ENCODE measurements around the gene FAM163A.
A peak's percentile ranks its signal among the peaks of the same experiment; 100 is the strongest.
"Not testable (repeated sequence)": the region's sequence is repeated elsewhere in the genome, so short reads cannot be mapped to it uniquely, and the experiment has no call there.

Gene FAM163A

GRCh38 chr1:179824265-179824664 lies 81.2 kb downstream of the FAM163A start:
- DNase-seq = no peak
- in situ Hi-C loops (cut with HindIII; ENCODE audit: low pct_ligation_motif_present, low pct_unique_long_range_greater_than_20kb, low sequenced_read_pairs) = no loop called here

DNA sequence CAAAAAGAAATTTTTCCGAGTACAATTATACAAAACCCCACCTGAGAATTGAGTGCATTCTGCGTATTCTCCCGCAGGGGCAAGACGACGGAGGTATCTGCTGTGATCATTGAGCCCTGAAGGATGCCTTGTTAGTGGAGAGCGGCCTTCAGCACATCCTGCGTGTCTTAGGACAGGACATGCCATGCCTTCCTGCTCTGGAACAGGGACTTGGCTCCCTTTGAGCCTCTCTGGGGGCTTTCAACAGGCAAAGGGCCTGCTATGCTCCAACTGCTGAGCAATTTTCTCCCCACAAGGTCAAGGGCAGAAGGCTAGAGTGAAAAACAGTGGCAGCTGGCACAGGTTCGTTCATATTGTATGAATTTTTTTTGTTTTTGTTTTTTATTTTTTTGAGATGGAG lies 82.1 kb downstream of the FAM163A start:
- in situ Hi-C loops (cut with HindIII; ENCODE audit: low pct_ligation_motif_present, low pct_unique_long_range_greater_than_20kb, low sequenced_read_pairs) = no loop called here
- no peak for DNase-seq

GRCh38 chr1:179825798-179826460 lies 82.8 kb downstream of the FAM163A start:
- in situ Hi-C loops (cut with HindIII; ENCODE audit: low pct_ligation_motif_present, low pct_unique_long_range_greater_than_20kb, low sequenced_read_pairs) = no loop called here
- DNase-seq = no peak

- in situ Hi-C loops (cut with HindIII; ENCODE audit: low pct_ligation_motif_present, low pct_unique_long_range_greater_than_20kb, low sequenced_read_pairs) = no loop called here
These were observed 83.7 kb downstream of the FAM163A start for GRCh38 chr1:179826626-179827280.

DNA sequence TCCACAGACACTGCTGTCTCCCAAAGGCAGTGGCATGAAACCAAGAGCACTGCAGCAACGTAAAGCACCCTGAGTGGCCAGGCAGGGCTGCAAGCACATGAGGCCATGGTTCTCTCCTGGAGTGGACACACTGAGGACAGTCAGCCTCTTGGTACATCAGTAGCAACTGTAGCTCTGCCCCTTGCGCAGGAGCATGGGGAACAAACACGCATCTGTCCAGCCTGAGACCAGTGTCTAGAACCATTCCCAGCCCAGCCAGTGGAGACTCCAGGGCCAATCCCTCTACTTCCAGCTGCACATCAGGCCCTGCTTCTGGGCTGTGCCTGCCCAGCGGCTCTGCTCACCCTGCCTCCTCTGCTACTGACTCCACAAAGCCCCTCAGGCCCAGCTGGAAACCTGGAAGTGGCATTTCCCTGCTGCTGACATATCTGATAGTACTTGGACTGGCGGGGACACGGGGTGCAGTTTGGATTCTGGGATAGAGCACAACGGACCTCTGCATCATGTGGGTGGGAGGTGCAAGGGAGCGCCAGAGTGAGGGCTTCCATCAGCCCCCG lies 85.5 kb downstream of the FAM163A start:
- DNase-seq = no peak
- in situ Hi-C loops (cut with HindIII; ENCODE audit: low pct_ligation_motif_present, low pct_unique_long_range_greater_than_20kb, low sequenced_read_pairs) = no loop called here

More at GRCh38 chr1:179826626-179827280, 83.7 kb downstream of the FAM163A start:
- DNase-seq = no peak

DNA sequence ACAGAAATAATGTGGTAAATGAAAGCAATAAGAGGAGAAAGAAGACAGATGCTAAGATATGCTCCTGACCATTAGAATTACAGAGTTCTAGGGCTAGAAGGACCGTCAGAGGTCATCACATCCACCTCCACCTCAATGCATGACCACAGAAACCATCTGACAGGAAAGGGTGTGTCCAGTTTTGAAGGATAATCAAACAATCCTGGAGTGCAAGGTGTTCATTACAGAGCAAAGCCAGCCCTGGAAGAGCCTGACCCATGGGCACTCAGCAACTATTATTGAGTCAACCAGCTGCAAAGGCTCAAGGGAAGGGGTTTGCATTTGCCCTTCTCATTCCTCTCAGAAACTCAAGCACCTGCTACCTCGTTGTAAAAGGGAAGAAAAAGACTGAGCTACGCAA lies 88.1 kb downstream of the FAM163A start:
- DNase-seq = no peak
- in situ Hi-C loops (cut with HindIII; ENCODE audit: low pct_ligation_motif_present, low pct_unique_long_range_greater_than_20kb, low sequenced_read_pairs) = no loop called here

DNA sequence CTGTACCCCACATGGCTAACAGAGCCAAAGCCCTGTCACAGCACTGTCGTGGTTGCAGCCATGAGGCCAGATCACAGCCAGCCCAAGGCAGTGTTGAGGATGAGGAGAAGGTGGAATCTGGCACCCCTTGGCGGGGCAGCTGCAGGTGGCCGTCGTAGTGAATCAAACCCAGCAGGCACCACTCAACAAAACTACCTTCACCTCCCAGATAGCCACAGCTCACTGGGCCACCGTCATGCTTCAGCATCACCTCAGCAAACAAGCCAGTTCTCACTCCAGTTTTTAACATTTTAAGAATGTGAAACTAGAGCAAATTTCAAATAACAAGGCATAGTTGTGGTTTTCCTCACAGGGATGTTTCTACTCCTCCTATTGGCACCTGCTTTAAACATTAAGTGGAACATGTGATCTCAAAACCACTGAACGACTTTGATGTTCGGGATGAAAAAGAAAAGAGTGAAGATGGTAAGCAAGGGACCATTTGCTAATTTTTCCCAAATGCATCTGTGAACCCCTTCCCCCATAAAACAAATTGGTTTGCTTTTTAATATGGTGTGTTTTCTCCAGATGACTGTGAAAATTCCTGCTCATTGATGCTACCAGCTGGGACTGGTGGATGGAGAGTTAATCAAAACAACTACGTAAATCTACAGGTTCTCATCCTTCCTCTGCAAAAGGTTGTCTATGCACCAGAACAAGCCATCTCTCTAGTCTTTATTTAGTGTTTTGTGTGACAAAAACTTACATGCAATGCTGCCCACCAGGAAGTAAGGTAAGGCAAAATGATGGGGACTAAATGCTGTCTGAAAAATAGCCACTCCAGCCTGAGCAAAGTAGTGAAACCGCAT lies 89.0 kb downstream of the FAM163A start:
- peak; percentile 83 for DNase-seq
- in situ Hi-C loops (cut with HindIII; ENCODE audit: low pct_ligation_motif_present, low pct_unique_long_range_greater_than_20kb, low sequenced_read_pairs) = no loop called here

DNA sequence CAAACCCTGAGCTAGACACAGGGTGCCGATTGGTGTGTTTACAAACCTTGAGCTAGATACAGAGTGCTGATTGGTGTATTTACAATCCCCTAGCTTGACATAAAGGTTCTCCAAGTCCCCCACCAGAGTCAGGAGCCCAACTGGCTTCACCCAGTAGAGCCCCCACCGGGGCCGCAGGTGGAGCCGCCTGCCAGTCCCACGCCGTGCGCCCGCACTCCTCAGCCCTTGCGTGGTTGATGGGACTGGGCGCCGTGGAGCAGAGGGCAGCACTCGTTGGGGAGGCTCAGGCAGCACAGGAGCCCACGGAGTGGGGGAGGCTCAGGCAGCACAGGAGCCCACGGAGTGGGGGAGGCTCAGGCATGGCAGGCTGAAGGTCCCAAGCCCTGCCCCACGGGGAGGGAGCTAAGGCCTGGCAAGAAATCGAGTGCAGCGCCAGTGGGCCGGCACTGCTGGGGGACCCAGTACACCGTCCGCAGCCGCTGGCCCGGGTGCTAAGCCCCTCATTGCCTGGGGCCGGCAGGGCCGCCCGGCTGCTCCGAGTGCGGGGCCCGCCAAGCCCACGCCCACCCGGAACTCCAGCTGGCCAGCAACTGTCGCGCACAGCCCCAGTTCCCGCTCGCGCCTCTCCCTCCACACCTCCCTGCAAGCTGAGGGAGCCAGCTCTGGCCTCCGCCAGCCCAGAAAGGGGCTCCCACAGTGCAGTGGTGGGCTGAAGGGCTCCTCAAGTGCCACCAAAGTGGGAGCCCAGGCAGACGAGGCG lies 93.8 kb downstream of the FAM163A start:
- in situ Hi-C loops (cut with HindIII; ENCODE audit: low pct_ligation_motif_present, low pct_unique_long_range_greater_than_20kb, low sequenced_read_pairs); DNase-seq: not testable (repeated sequence)

GRCh38 chr1:179840107-179840506 lies 97.0 kb downstream of the FAM163A start:
- DNase-seq = no peak
- in situ Hi-C loops (cut with HindIII; ENCODE audit: low pct_ligation_motif_present, low pct_unique_long_range_greater_than_20kb, low sequenced_read_pairs) = no loop called here

- no peak for DNase-seq
- in situ Hi-C loops (cut with HindIII; ENCODE audit: low pct_ligation_motif_present, low pct_unique_long_range_greater_than_20kb, low sequenced_read_pairs) = no loop called here
These were observed 105.1 kb downstream of the FAM163A start for GRCh38 chr1:179848233-179848632.

- in situ Hi-C loops (cut with HindIII; ENCODE audit: low pct_ligation_motif_present, low pct_unique_long_range_greater_than_20kb, low sequenced_read_pairs) = no loop called here
- no peak for DNase-seq
These were observed 110.0 kb downstream of the FAM163A start for GRCh38 chr1:179853102-179853501.

GRCh38 chr1:179855831-179856230 lies 112.7 kb downstream of the FAM163A start:
- DNase-seq; in situ Hi-C loops (cut with HindIII; ENCODE audit: low pct_ligation_motif_present, low pct_unique_long_range_greater_than_20kb, low sequenced_read_pairs): not testable (repeated sequence)

DNA sequence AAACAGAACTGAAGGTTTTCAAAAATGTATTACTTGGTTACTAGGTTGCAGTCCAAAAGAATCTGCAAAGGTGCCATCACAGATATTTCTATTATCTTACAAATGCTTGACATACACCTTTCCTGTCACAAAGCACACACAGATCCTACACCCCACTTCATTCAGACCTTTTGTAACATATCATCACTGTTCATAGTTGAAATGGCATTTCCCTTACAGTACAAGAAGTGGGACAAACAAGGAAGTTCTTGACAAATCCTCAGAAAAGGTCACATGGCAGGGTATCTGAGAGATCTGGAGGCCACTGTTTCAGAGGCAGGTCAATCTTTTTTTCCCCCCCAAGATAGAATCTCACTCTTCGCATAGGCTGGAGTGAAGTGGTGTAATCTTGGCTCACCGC lies 113.2 kb downstream of the FAM163A start:
- no peak for DNase-seq
- in situ Hi-C loops (cut with HindIII; ENCODE audit: low pct_ligation_motif_present, low pct_unique_long_range_greater_than_20kb, low sequenced_read_pairs) = no loop called here

DNA sequence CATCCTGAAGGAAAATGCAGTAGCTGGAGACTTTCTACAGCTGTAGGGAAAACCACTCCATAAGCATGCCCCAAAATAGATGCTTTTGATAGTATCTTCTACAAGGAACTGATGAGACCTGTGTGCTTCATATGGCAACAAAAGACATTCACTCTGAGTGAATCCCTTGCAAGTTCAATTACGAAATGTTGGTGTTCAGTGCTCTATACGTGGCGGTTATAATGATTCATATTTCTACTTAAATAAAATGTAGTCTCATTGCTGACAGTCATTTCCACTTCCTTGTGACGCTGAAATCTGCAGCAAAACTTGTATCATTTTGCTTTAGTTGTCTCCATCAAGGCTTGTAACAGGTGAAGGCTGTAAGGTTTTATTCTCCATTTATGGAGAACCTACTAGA lies 113.9 kb downstream of the FAM163A start:
- in situ Hi-C loops (cut with HindIII; ENCODE audit: low pct_ligation_motif_present, low pct_unique_long_range_greater_than_20kb, low sequenced_read_pairs) = no loop called here
- DNase-seq = no peak

DNA sequence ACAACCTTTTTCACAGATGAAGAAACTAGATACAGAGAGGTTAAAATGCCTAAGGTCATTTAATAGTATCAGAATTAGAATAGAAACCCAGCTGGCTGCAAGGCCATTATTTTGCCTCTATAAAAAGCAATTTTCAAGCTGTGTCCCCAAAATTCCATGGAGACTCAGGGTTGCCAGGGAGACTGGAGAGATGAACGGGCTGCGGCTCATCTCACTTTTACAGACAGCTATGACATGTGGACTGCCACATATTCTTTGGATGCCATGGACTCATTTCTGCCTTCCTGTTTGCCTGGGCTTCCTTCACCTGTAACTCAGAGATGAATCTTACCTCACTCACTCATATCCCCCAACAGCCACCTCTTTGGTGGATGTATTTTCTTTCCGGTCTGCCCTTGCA lies 117.6 kb downstream of the FAM163A start:
- in situ Hi-C loops (cut with HindIII; ENCODE audit: low pct_ligation_motif_present, low pct_unique_long_range_greater_than_20kb, low sequenced_read_pairs) = no loop called here
- no peak for DNase-seq

DNA sequence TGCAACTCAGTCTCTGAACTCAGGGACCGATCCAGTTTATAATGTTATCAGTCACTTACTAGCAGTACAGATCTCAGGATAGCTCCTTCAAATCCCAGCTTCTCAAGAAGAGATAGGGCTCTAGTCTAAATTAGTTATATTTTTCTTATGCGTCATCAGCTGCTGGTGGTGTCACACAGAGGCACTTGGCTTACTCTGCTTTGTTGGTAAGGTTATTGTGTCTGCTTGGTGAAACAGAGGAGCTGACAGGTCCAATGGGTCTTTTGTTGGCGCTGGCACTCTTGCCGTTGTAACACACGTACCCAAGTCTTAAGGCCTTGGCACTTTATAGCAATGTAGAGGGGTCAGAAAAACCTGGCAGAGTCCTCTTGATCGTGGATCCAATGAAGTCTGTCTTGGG lies 122.3 kb downstream of the FAM163A start:
- no peak for DNase-seq
- in situ Hi-C loops (cut with HindIII; ENCODE audit: low pct_ligation_motif_present, low pct_unique_long_range_greater_than_20kb, low sequenced_read_pairs) = no loop called here
